Gastrocnemius medialis (tissue), 4 donors: ENCODE data around the gene NDRG3.

Experiments
- POLR2A ChIP-seq, 2 donors: fragments of 450-650 bp; IDR thresholded peaks; one replicate each; pipeline ENCODE4 v1.6.1; 2017; ENCODE audit warnings: antibody characterized with exemption in 2 of 2, mild to moderate bottlenecking in 2 of 2, moderate library complexity in 2 of 2
- TF ChIP-seq, protein P1 (sequence below), 5 experiments: fragments of 450-650 bp in 3 of 5; fragments of 200-600 bp in 2 of 5; sonication (generic) in 2 of 5; IDR thresholded peaks in 4 of 5; conservative IDR thresholded peaks in 1 of 5; 1 replicate in 4 of 5; 2 replicates in 1 of 5; pipeline ENCODE4 v1.5.1; 2016 to 2019; ENCODE audit warnings: antibody characterized with exemption in 5 of 5, mild to moderate bottlenecking in 3 of 5, moderate library complexity in 3 of 5

DNA sequence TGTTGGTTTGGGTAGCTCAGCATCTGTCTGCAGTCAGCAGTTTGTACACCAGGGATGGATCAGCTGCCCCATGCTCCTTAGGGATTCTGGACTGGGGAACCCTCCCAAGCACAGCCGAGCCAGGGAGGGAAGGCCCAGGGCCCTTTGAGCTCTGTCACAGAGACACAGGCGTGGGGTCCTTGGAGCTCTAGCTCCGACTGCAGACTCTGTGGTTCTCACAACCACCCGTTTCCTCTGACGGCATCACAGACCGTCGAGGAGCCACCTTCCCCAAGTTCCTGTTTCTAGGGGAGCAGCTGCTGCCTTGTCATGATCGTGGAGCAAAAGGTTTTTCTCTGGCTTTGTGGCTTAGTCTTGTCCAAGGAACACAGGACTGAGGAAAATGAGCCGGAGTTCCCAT lies 99.9 kb downstream of the NDRG3 start, which contains the start of gene SLA2:
- TF ChIP-seq, protein P1, sequence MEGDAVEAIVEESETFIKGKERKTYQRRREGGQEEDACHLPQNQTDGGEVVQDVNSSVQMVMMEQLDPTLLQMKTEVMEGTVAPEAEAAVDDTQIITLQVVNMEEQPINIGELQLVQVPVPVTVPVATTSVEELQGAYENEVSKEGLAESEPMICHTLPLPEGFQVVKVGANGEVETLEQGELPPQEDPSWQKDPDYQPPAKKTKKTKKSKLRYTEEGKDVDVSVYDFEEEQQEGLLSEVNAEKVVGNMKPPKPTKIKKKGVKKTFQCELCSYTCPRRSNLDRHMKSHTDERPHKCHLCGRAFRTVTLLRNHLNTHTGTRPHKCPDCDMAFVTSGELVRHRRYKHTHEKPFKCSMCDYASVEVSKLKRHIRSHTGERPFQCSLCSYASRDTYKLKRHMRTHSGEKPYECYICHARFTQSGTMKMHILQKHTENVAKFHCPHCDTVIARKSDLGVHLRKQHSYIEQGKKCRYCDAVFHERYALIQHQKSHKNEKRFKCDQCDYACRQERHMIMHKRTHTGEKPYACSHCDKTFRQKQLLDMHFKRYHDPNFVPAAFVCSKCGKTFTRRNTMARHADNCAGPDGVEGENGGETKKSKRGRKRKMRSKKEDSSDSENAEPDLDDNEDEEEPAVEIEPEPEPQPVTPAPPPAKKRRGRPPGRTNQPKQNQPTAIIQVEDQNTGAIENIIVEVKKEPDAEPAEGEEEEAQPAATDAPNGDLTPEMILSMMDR (IDR thresholded peaks at IDR 0.05 in 4 of 5, conservative IDR thresholded peaks at IDR 0.05 in 1 of 5), result no peak
- TF ChIP-seq POLR2A (IDR thresholded peaks at IDR 0.05), result no peak
